Measurements from ENCODE around the gene ITSN2.

Gene ITSN2

GRCh38 chr2:24162494-24162893, 197.8 kb downstream of the ITSN2 start:
- TF ChIP-seq ZNF274 (IDR thresholded peaks at IDR 0.05; ENCODE audit: low read depth, low read length) = no peak
- H3K4me3 ChIP-seq (ENCODE audit: low read length) = no peak overlapping the region

- TF ChIP-seq ZNF274 (IDR thresholded peaks at IDR 0.05; ENCODE audit: low read depth, low read length) = no peak
- H3K4me3 ChIP-seq (ENCODE audit: low read length) = no peak overlapping the region
Observed at GRCh38 chr2:24160761-24161160, 199.6 kb downstream of the ITSN2 start.

GRCh38 chr2:24159708-24160107, 200.6 kb downstream of the ITSN2 start:
- no peak overlapping the region for H3K4me3 ChIP-seq (ENCODE audit: low read length)
- TF ChIP-seq ZNF274 (IDR thresholded peaks at IDR 0.05; ENCODE audit: low read depth, low read length) = no peak

- no peak for TF ChIP-seq ZNF274 (IDR thresholded peaks at IDR 0.05; ENCODE audit: low read depth, low read length)
- no peak overlapping the region for H3K4me3 ChIP-seq (ENCODE audit: low read length)
Observed at GRCh38 chr2:24158131-24158530, 202.2 kb downstream of the ITSN2 start.

- no peak for TF ChIP-seq ZNF274 (IDR thresholded peaks at IDR 0.05; ENCODE audit: low read depth, low read length)
- H3K4me3 ChIP-seq (ENCODE audit: low read length) = no peak overlapping the region
Observed at GRCh38 chr2:24153478-24153877, 206.9 kb downstream of the ITSN2 start.

All from GM08714 (cell line).